DOHH2 (cell line): ENCODE measurements around the gene USF2.

Experiments used
- H3F3A ChIP-seq: fragments of 200-600 bp; sonication (generic), shearing (Covaris generic); 2 replicates; pipeline ENCODE4 v1.6.0; 2016; ENCODE audit warnings: antibody characterized with exemption, mild to moderate bottlenecking; ENCODE audit not compliant: control insufficient read depth, insufficient read depth
- H3K27ac ChIP-seq: fragments of 200-600 bp; sonication (generic); 2 replicates; pipeline ENCODE4 v1.5.1; 2014; ENCODE audit warnings: low read depth, mild to moderate bottlenecking, low read length, moderate library complexity
- H3K27me3 ChIP-seq: fragments of 200-600 bp; sonication (generic); 2 replicates; pipeline ENCODE4 v1.6.1; 2014; ENCODE audit warnings: mild to moderate bottlenecking, low read length, mixed read lengths; ENCODE audit not compliant: control insufficient read depth
- H3K36me3 ChIP-seq: fragments of 200-600 bp; sonication (generic); 2 replicates; pipeline ENCODE4 v1.6.1; 2014; ENCODE audit warnings: mild to moderate bottlenecking, low read length, moderate library complexity, mixed read lengths; ENCODE audit not compliant: control insufficient read depth
- H3K4me1 ChIP-seq: fragments of 200-600 bp; sonication (generic); 2 replicates; pipeline ENCODE4 v1.6.1; 2014; ENCODE audit warnings: mild to moderate bottlenecking, low read length, mixed read lengths; ENCODE audit not compliant: control insufficient read depth
- H3K4me2 ChIP-seq: fragments of 200-600 bp; sonication (generic); 2 replicates; pipeline ENCODE4 v1.6.0; 2014; ENCODE audit warnings: mild to moderate bottlenecking, low read length, moderate library complexity
- H3K4me3 ChIP-seq: fragments of 200-600 bp; sonication (generic); 2 replicates; pipeline ENCODE4 v1.5.1; 2014; ENCODE audit warnings: mild to moderate bottlenecking, low read length, mixed read lengths
- H3K79me2 ChIP-seq: fragments of 200-600 bp; sonication (generic); 2 replicates; pipeline ENCODE4 v1.6.1; 2014; ENCODE audit warnings: mild to moderate bottlenecking, low read length, mixed read lengths; ENCODE audit not compliant: control insufficient read depth
- H3K9me2 ChIP-seq: fragments of 200-600 bp; sonication (generic); replicated peaks from 2 replicates; pipeline ENCODE4 v1.6.1; 2014; ENCODE audit warnings: mild to moderate bottlenecking, low read length, mixed read lengths; ENCODE audit not compliant: control insufficient read depth
- H3K9me3 ChIP-seq: fragments of 200-600 bp; sonication (generic); 2 replicates; pipeline ENCODE4 v1.6.1; 2014; ENCODE audit warnings: antibody characterized with exemption, low read length, mixed read lengths; ENCODE audit not compliant: control insufficient read depth, insufficient read depth
- H4K20me1 ChIP-seq: fragments of 200-600 bp; sonication (generic); 2 replicates; pipeline ENCODE4 v1.6.0; 2014; ENCODE audit warnings: low read depth, mild to moderate bottlenecking, antibody characterized with exemption, low read length, moderate library complexity; ENCODE audit not compliant: control insufficient read depth, insufficient read depth
- CTCF ChIP-seq: fragments of 200-600 bp; sonication (generic); IDR thresholded peaks from one replicate; pipeline ENCODE4 v1.5.1; 2014; ENCODE audit warnings: antibody characterized with exemption, mild to moderate bottlenecking, low read depth, low read length; ENCODE audit not compliant: poor library complexity, severe bottlenecking
- EZH2phosphoT487 ChIP-seq: fragments of 200-600 bp; sonication (generic); IDR thresholded peaks from 2 replicates; pipeline ENCODE4 v1.6.1; 2017; ENCODE audit warnings: borderline replicate concordance, mild to moderate bottlenecking, antibody characterized with exemption, low read length, moderate library complexity, mixed read lengths

USF2 gene

GRCh38 chr19:35248310-35249145 is 20.2 kb upstream of the USF2 start, which contains the start of gene LSR:
TSS of gene LSR (plus strand) at chr19:35249002. CDS start at chr19:35249023, 21 bp downstream.
- H3K27me3 ChIP-seq, result peaks cover 22% of the 10 kb centered on the region
- peak within 1 kb of the TSS; percentile 87 for H3K4me2 ChIP-seq
- H3K36me3 ChIP-seq, result peaks cover 22% of the 10 kb centered on the region
- peaks cover 4% of the 10 kb centered on the region; the same call in 1 of the 2 replicates for H4K20me1 ChIP-seq
- H3K4me3 ChIP-seq, result peak within 1 kb of the TSS; percentile 92
- no peak for TF ChIP-seq EZH2phosphoT487
- peak; percentile 23 for TF ChIP-seq CTCF
- peaks cover 10% of the 10 kb centered on the region for H3K9me3 ChIP-seq
- peaks cover 18% of the 10 kb centered on the region for H3K4me1 ChIP-seq
- no peaks in the 10 kb centered on the region for H3K9me2 ChIP-seq
- H3F3A ChIP-seq, result peaks cover 19% of the 10 kb centered on the region
- H3K79me2 ChIP-seq, result peaks cover 24% of the 10 kb centered on the region
- peak within 1 kb of the TSS; percentile 75 for H3K27ac ChIP-seq

DNA sequence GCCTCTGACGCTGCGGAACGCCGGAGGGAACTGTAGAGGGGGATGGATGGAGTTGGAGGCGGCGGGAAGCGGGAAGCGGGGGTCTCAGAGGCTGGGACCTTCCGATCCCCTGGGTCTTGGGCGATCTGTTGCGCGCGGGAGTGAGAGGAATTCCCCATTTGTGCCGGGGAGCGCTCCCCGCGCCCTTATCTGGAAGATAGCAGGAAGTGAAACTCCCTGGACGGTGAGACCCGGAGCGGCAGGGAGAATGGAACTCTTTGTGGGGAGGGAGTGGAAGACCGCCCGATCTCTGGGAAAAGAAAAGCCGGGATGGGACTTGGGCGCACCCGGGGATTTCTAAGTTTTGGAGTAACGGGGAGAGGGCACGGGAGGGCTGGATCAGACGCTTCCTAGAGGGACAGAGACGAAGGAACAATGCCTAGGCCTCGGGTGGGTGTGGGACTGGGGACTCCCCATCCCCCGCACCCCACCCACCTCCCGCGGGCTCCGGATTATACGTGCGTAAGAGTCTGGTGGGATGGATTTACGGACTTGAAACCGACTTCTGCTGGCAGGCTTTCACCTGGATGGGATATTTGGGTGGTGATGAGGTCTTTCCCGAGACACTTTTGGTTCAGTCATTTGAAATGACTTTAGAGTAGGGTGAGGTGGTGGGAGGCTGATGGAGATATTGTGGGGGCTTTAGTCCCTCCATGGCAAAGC is 19.5 kb upstream of the USF2 start:
- H3K27me3 ChIP-seq, result peaks cover 15% of the 10 kb centered on the region
- H3K9me2 ChIP-seq, result no peaks in the 10 kb centered on the region
- H3K4me1 ChIP-seq, result peaks cover 18% of the 10 kb centered on the region
- H3K36me3 ChIP-seq, result peaks cover 26% of the 10 kb centered on the region
- H3K27ac ChIP-seq, result peak overlapping the region; percentile 75
- peak overlapping the region; percentile 92 for H3K4me3 ChIP-seq
- H3K9me3 ChIP-seq, result peaks cover 5% of the 10 kb centered on the region
- H3K79me2 ChIP-seq, result peaks cover 24% of the 10 kb centered on the region
- H3K4me2 ChIP-seq, result peak overlapping the region; percentile 87
- peaks cover 4% of the 10 kb centered on the region; the same call in 1 of the 2 replicates for H4K20me1 ChIP-seq
- H3F3A ChIP-seq, result peaks cover 19% of the 10 kb centered on the region
- TF ChIP-seq EZH2phosphoT487, result no peak
- no peak for TF ChIP-seq CTCF

GRCh38 chr19:35249848-35250711 is 18.7 kb upstream of the USF2 start:
- H3K9me3 ChIP-seq, result no peaks in the 10 kb centered on the region
- TF ChIP-seq EZH2phosphoT487 (no peak), CTCF (no peak)
- H3K4me2 ChIP-seq, result peak overlapping the region; percentile 87
- H3K9me2 ChIP-seq, result no peaks in the 10 kb centered on the region
- peaks cover 34% of the 10 kb centered on the region for H3K36me3 ChIP-seq
- H3K27ac ChIP-seq, result no peak overlapping the region
- peaks cover 12% of the 10 kb centered on the region for H3K27me3 ChIP-seq
- H3K4me1 ChIP-seq, result peaks cover 18% of the 10 kb centered on the region
- peaks cover 19% of the 10 kb centered on the region for H3F3A ChIP-seq
- peak overlapping the region; percentile 92 for H3K4me3 ChIP-seq
- H4K20me1 ChIP-seq, result peaks cover 4% of the 10 kb centered on the region; the same call in 1 of the 2 replicates
- peaks cover 24% of the 10 kb centered on the region for H3K79me2 ChIP-seq
